GM18867 (cell line): Measurements from ENCODE around the gene MAN1B1.

Experiments
- ATAC-seq: cut with Tn5 transposase; IDR thresholded peaks from one replicate; pipeline ENCODE4 v1.9.1; 2021; ENCODE audit warnings: mild to moderate bottlenecking, moderate library complexity; ENCODE audit not compliant: unreplicated experiment

MAN1B1 gene

DNA sequence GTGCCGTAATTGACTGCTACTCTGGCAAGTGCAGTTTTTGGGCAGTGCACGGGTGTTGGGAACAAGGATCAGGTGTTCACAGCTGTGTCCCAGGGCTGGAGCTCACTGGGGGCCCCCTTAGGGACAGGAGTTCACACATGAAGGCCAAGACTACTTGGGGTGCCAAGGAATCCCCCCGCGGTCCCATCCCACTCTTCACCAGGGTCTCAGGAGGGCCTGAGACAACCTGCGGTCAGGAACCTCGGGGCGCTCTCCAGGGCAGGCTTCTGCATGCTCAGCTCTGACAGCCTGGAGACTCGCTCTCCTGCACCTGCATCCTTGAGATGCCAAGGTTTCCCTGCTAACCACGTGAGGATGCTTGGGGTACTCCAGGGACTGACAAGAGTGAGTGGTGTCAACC lies 2.3 kb upstream of the MAN1B1 start:
- no peak for ATAC-seq

DNA sequence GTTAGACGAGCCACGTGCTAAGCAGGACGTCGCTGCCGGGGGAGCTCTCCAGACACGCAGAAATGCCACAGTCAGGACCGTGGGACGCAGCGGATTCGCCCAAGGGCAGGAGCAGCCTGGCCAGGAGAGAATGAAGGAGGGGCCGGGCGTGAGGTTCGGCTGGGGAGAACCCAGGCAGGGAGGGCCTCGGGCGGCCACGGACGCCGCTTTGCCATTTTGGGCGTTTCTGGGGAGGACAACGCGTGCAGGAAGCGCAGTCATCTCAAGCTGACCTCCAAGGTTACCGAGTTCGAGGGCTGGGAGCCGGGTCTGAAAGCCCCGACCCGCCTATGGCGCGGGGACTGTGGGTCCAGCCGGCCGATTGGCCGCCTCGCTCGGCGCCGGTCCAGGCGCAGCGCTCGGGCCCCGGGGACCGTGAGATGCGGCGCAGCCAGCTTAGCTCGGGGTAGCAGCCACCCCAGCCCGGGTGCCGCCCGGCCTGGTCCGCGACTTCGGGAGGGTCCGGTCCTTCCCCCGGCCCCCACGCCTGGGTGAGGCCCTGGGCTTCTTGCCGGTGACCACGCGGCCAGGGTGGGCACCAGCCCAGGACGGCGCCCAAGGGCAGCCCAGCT lies 760 bp upstream of the MAN1B1 start:
- peak; percentile 19 for ATAC-seq

DNA sequence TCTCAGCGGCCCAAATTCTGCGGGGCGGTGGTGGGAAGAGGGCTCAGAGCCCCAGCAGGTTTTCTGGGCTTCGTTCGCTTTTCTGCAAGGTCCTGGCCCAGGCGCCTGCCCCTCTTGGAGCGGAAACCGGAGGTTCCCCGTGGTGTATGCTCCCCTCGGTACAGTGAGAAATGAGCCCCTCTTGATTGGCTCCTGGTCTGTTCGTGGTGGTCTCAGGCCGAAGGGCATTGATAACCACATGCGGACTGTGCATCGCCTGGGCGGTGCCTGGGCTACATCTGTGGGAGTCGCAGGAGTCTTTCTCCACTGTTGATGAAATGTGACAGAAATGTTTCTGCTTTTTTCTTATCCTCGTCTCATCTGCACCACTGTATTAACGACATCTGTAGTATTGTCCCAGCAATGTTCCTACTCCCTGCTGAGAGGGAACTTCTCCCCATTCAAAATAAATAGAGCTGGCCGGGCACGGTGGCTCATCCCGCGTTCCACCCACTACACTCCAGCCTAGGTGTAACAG lies 682 bp downstream of the MAN1B1 start:
- ATAC-seq = peak; percentile 0

DNA sequence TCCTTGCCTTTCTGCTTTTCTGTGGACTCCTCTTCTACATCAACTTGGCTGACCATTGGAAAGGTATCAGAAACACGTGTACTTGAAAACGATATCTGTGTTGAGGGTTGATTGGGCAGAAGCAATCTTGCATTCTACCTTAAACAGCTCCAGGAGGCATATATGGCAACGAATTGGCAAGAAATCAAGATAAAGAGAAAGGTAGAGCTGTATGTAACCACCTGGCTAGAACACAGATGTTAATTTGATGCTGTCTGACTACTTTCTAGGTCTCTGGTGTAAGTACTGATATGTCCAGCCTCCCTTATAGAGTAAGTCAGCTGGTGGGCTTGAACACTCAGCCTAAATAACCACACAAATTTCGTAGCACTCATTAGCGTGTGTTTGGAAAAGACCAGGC lies 1.3 kb downstream of the MAN1B1 start:
- no peak for ATAC-seq

DNA sequence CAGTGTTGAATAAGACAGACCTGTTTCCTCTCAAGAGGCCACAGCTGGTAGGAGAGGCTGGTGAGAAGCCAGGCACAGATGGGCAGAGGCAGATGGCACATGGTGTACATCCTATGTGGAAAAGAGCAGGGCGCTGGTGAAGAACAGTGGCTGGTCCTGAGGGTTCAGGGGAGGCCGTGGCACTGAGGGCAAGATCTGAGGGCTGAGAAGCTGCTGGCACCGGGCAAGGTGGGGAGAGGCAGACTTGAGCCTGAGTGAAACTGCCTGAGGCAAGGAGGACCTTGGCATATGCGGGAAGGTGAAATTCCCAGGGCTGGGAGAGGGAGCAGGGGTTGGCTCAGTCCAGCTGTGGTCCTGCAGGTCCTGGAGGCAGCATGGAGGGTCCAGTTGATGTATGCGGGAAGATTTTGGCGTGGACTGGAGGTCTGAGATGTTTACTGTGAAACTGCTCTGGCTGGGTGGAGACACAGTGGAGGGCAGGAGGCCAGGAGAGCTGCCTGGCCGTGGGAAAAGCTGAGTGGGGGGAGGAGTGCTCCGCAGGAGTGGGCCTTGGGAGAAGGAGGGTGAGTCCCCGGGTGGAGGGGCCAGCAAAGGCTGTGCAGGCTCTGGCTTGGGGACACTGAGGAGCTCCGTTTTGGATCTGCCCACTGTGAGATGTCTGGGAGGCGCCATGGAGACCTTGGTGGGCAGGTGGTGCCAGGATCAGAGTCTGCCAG lies 2.6 kb downstream of the MAN1B1 start:
- ATAC-seq = no peak

DNA sequence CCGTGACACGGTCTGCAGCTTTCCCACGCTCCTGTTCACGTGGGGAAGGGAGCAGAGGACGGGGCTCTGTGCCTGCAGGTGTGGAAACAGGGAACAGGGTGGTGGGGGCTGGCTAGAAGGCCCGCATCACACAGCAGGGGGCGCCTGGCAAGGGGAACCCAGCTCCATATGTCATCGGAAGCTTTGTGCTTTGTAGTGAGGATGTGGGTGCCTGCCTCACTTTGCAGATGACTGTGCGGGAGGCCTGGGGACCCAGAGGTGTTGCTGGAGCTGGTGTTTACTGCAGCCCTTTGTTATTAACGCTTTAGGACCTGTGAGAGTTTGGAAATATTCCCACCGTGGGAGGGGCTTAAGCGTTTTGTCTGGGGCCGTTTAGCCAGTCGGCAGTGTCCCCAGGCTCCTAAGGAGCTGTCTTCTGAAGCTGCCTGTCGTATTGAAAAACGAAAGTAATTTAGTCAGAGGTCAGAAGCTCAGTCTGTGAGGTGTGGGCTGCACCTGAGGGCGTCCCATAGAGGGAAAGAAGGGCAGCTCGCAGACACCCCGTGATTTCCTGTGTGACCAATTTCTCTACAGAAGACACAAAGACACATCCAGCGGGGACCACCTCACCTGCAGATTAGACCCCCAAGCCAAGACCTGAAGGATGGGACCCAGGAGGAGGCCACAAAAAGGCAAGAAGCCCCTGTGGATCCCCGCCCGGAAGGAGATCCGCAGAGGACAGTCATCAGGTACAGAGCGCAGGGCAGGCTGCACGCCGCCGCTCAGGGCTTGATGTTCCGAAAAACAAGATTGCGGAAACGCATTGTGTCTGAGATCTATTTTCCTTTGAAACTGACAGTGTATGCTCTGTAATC lies 9.1 kb downstream of the MAN1B1 start:
- ATAC-seq = peak; percentile 77

DNA sequence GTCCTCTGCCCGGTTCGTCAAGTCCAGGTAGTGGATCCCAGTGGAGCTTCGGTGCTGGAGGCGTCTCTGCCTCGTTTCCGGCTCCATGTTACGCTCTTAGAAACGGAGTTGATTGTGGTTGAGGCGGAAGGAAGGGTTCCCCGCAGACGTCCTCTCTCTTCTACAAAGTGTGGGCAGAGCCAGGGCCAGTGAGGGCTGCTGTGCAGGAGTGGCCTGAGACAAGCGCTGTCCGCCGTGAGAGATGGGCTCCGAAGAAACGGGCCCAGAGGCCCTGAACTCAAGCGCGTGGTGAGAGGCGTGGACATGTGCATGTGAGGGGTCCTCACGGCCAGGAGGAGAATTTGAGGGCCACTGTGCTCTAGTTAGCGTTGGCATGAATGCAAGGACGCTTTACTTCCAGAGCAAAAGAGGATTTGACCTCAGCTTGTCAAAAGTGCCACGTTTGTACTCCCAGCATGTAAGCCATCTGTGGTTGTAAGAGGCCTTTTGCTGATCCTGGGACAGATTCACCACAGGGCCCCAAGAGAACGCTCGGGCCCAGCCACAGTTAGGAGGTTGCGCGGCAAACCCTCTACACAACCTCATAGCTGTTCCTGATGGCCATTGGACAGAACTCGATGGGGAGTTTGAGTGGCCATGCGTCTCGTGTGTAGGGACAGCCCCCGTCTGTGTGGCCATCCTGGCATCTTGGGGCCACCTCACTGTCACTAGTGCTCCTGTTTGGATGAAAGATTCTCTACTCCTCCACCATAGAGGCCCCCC lies 10.2 kb downstream of the MAN1B1 start:
- no peak for ATAC-seq

DNA sequence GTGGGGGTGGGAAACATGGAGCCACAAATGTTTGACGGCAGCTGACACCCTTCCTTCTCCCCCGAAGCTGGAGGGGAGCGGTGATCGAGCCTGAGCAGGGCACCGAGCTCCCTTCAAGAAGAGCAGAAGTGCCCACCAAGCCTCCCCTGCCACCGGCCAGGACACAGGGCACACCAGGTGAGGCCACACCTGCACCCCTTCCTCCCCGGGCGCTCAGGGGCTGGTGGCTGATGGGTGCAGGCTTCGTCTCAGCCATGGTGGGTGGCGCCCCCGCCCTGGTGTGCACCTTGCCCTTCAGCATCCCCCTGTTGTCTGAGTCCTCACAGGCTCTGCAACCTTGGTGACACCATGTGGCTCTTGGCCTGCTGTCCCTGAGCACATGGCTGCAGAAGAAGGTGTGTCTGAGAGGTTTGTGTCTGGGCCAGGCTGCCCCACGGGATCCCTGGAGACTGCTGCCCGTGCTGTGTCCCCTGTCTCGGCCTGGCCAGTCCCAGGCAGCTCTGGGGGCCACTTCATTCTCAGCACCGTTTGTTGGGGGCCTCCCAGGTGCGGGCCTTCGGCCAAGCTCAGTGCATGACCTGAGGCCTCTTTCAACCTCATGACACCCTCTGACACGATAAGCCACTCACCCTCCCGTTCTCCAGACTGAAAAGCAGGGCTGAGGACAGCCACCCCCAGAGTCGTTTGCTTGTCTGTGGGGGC lies 11.1 kb downstream of the MAN1B1 start:
- ATAC-seq = no peak

DNA sequence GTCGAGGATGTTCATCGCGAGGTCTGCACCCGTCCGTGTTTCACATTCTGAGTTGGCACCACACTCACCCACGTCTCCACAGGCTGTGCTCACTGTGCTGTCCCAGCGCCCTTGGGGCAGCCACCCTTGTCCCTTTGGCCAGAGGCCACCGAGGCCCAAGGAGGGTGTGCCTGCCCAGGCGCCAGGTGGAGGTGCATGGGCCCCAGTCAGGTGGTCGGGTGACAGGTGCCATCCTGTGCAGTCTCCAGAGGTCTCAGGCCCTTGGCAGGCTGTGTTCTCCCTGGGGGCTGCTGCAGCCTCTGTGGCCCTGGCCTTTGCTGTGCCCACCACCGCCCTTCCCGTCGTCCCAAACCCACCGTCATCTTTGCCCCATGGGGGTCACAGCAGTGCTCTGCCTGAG lies 12.4 kb downstream of the MAN1B1 start:
- ATAC-seq = no peak

DNA sequence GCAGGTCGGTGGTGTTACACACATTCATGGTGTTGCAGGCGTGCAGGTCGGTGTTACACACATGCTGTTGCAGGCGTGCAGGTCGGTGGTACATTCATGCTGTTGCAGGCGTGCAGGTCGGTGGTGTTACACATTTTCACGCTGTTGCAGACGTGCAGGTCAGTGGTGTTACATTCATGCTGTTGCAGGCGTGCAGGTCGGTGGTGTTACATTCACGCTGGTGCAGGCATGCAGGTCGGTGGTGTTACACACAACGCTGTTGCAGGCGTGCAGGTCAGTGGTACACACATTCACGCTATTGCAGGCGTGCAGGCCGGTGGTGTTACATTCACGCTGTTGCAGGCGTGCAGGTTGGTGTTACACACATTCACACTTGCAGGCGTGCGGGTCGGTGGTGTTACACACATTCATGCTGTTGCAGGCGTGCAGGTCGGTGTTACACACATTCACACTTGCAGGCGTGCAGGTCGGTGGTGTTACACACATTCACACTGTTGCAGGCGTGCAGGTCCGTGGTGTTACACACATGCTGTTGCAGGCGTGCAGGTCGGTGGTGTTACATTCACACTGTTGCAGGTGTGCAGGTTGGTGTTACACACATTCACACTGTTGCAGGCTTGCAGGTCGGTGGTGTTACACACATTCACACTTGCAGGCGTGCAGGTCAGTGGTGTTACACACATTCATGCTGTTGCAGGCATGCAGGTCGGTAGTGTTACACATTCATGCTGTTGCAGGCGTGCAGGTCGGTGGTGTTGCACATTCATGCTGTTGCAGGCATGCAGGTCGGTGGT lies 16.6 kb downstream of the MAN1B1 start:
- no peak for ATAC-seq

DNA sequence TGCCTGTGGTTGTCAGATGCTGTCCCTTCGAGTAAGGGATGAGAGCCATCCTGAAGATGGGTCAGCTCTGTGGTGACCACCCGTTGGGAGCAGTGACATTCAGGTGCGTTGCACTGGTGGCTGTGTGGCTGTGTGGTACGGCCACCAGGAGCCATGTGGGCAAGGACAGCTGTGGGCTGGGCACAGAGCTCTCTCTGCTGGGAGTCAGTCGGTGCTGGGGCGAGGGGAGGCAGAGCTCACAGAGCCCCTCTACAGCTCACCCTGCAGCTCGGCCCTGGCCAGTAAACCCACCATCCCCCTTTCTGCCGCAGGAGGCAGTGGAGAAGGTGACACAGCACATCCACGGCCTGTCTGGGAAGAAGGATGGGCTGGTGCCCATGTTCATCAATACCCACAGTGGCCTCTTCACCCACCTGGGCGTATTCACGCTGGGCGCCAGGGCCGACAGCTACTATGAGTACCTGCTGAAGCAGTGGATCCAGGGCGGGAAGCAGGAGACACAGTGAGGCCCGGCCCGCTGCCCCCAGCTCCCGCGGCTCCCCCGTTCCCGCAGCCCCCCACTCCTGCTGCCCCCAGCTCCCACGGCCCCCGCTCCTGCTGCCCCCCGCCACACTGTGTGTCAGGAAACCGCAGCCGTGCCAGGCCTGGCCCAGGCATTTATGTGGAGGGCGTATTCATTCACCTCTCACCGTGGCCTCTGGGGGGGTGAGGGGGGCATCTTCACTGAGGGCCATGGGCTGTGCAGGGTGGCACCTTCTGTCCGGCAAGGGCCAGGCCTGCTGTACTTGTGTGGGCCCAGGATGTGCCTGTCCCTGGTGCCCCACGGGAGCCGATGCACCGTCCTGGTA lies 19.3 kb downstream of the MAN1B1 start:
- no peak for ATAC-seq

DNA sequence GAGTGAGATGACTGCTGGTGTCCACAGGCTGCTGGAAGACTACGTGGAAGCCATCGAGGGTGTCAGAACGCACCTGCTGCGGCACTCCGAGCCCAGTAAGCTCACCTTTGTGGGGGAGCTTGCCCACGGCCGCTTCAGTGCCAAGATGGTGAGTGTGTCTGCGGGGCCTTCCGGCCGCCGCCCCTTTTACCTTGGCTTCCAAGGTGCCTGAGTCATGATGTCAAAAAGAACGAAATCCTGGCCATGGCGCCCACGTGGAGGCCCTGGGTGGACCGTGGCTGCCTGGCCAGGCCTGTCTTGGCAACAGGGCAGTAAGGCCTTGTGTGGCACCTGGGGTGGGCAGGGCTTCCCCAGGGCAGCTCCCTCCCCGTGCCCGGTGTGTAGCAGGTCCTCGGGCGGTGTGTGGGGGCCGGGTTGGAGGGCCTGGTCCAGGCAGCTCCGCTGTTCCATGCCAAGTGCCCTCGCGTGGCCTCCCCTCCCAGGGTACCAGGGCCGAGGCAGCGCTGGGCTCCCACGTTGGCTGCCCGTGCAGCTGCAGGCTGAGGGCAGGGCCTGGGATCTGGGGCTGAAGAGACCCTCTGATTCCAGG lies 20.0 kb downstream of the MAN1B1 start:
- ATAC-seq = no peak

DNA sequence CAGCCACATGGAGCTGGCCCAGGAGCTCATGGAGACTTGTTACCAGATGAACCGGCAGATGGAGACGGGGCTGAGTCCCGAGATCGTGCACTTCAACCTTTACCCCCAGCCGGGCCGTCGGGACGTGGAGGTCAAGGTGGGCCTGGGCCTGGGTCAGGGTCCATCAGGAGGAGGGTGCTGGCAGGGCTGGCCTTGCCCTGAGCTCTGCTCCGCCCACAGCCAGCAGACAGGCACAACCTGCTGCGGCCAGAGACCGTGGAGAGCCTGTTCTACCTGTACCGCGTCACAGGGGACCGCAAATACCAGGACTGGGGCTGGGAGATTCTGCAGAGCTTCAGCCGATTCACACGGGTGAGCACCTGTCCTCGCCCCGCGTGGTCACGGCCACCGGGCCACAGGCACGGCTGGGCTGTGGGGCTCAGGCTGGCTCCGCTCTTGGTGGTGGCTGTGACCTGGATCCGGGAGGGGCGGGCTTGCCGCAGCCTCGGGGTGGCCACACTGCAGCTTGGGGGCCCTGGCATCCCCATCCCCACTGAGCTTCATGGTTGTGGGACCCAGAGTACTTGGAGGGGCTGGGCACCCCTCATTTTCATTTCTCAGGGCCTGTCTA lies 20.6 kb downstream of the MAN1B1 start:
- ATAC-seq = no peak

DNA sequence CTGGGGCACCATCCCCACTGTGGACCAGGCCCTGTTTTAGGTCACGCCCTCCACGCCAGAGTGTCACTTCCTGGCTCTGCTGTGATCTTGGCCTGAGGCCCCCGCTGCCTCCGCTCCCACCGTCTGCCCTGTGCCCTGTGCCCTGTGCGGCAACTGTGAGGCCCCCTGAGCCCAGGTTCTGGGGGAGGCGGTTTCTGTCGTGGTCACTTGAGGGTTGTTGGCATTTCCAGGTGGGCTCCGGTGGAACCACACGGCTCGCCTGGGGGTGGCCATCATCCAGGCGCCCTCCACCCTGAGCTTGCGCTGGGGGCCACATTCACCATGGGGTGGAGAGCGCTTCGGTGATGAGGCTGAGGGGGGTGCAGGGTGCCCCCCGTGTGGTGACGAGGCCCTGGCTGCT lies 21.2 kb downstream of the MAN1B1 start:
- no peak for ATAC-seq

DNA sequence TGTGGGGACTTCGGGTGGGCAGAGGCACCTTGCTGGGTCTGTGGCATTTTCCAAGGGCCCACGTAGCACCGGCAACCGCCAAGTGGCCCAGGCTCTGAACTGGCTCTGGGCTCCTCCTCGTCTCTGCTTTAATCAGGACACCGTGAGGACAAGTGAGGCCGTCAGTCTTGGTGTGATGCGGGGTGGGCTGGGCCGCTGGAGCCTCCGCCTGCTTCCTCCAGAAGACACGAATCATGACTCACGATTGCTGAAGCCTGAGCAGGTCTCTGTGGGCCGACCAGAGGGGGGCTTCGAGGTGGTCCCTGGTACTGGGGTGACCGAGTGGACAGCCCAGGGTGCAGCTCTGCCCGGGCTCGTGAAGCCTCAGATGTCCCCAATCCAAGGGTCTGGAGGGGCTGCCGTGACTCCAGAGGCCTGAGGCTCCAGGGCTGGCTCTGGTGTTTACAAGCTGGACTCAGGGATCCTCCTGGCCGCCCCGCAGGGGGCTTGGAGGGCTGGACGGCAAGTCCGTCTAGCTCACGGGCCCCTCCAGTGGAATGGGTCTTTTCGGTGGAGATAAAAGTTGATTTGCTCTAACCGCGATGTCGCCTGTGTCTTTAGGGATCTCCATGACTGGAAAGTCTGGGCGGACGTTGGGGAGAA lies 21.9 kb downstream of the MAN1B1 start:
- ATAC-seq = no peak

DNA sequence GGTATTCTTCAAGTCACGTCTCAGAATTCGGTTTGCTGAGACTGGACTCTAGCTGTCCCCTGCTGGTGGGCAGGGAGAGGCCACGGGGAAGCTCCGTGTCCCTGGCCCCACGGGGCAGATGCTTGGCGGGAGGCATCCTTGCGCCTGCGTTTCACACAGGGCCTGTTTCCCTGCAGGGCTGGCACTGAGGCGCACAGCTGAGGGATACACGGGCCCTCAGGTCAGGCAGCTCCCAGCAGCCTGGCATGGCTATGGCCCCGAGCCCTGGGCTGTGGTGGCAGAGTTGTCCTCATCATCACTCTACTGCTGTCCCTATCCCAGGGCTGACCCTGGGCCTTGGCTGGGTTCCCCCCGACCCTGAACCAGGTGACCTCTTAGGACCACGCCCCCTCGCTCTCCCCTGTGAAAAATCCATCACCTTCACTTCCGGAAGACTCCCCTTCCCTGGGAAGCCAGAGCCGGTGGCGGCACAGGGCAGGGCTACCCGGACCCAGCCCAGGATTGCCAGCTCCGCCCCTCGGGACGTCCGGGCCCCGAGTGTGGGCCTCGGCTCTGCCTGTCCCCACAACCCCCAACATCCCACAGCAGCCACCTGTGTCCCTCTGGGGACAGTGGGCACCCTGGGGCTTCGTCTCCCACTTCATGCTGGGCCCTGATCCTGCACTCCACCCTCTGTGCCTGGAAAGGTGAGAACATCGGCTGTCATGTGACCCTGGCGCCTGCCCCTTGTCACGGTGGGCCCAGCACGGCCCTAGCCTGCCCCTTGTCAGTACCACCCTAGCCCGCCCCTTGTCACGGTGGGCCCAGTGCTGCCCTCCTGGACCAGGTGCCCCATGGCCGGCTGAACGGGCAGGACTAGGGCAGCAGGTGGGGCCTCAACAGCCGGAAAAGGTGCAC lies 22.7 kb downstream of the MAN1B1 start:
- no peak for ATAC-seq
